K562 (cell line): ENCODE data around the gene ZNF32. TPM values are rescaled to one million over a fixed set of nuclear protein-coding genes. Genes with fewer than 3 reads are reported as not detected.

Source experiments
- FOXA3 ChIP-seq, 2 experiments: fragments of 450-650 bp in 1 of 2; sonication (generic) in 1 of 2; formaldehyde crosslinking; IDR thresholded peaks in 1 of 2; conservative IDR thresholded peaks in 1 of 2; 2 replicates each; pipeline versions ENCODE4 v1.4.0 to v1.8.0; 2020 to 2022; ENCODE audit warnings: mild to moderate bottlenecking in 2 of 2, missing genetic modification reagents in 1 of 2
- HBP1 ChIP-seq: fragments of 450-650 bp; formaldehyde crosslinking; IDR thresholded peaks from 2 replicates; pipeline ENCODE4 v1.4.0; 2022; ENCODE audit warnings: missing genetic modification characterization
- HOMEZ ChIP-seq: fragments of 250-450 bp; sonication (Bioruptor Pico); IDR thresholded peaks from 2 replicates; pipeline ENCODE4 v1.4.0; 2020; ENCODE audit warnings: mild to moderate bottlenecking, moderate library complexity
- KLF16 ChIP-seq: IDR thresholded peaks from 2 replicates; pipeline ENCODE4 v1.6.1; 2016; ENCODE audit warnings: antibody characterized with exemption
- SIX5 ChIP-seq, 2 experiments: IDR thresholded peaks; 2 replicates each; pipeline ENCODE4 v1.6.1; 2011; ENCODE audit warnings: low read length in 2 of 2, borderline replicate concordance in 1 of 2, low read depth in 1 of 2, mild to moderate bottlenecking in 1 of 2, moderate library complexity in 1 of 2; ENCODE audit not compliant: insufficient read depth in 1 of 2
- TAF1 ChIP-seq: IDR thresholded peaks from 2 replicates; pipeline ENCODE4 v1.6.1; 2011; ENCODE audit warnings: mild to moderate bottlenecking, low read length, moderate library complexity; ENCODE audit not compliant: insufficient read depth, control insufficient read depth, severe bottlenecking; ENCODE audit errors: extremely low read depth
- TRIM28 ChIP-seq: fragments of 450-650 bp; IDR thresholded peaks from 2 replicates; pipeline ENCODE4 v1.6.1; 2017
- ZC3H4 ChIP-seq: sonication (generic); formaldehyde crosslinking; IDR thresholded peaks from 2 replicates; pipeline ENCODE4 v1.9.0; 2021; ENCODE audit warnings: missing genetic modification reagents, borderline replicate concordance
- ZFP1 ChIP-seq: fragments of 450-650 bp; formaldehyde crosslinking; IDR thresholded peaks from 2 replicates; pipeline ENCODE4 v1.4.0; 2020; ENCODE audit warnings: mild to moderate bottlenecking, mixed read lengths
- ZNF143 ChIP-seq: sonication (generic); formaldehyde crosslinking; IDR thresholded peaks from 2 replicates; pipeline ENCODE4 v1.9.0; 2022; ENCODE audit warnings: mild to moderate bottlenecking, missing genetic modification reagents
- polyA plus RNA-seq, 8 experiments: library from polyadenylated mRNA; depleted of rRNA in 4 of 8; stranded (reverse) in 5 of 8; unstranded in 3 of 8; fragments of >200 nt; fragmentation: Nextera tagmentation in 2 of 8; fragmentation: Illumina TruSeq in 1 of 8; extraction: Ambion mirVana in 2 of 8; extraction: Trizol in 1 of 8; gene quantifications; 2 replicates each; pipeline versions ENCODE4 v1.2.1 to v1.2.3, GENCODE V29; 2011 to 2014; ENCODE audit warnings: inconsistent platforms in 1 of 8, missing spikeins in 1 of 8
- total RNA-seq, 7 experiments: library from RNA; depleted of rRNA in 6 of 7; stranded (reverse); fragments of >200 nt in 6 of 7; fragmentation: Illumina TruSeq in 2 of 7; extraction: Trizol in 2 of 7; gene quantifications; 2 replicates each; pipeline versions ENCODE4 v1.2.1 to v1.2.3, GENCODE V29; 2011 to 2021; ENCODE audit warnings: low replicate concordance in 1 of 7
- TF ChIP-seq, protein P1 (sequence below): fragments of 250-450 bp; sonication (Bioruptor Pico); IDR thresholded peaks from 2 replicates; pipeline ENCODE4 v1.4.0; 2020; ENCODE audit warnings: mild to moderate bottlenecking, moderate library complexity, borderline replicate concordance

ZNF32 gene
- total and polyA plus RNA-seq, 9 of the 15 experiments (the other 6 are each of a cell fraction or from before 2014, with no cell fraction given), result 17.3 to 57.0 (median 26.3) TPM

DNA sequence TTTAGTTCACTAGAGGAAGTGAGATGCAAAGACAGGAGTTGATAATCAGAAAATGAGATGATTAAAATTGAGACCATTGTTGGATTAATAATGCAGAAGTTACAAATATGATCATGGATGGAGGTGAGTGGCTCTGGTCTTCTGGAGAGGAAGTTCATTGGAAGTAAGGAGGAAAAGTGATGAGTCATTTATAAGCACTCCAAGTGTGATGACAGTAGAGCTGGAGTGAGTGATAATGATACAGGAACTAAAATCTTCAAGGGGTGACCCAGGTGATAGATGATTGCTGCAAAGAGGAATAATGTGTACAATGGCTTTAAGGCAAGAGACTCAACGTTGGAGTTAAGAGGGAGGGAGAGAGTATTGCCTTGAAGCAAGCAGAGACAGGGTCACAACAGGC, 20.7 kb downstream of the ZNF32 start (continued):
- no peak for TF ChIP-seq TAF1
- TF ChIP-seq, protein P1, sequence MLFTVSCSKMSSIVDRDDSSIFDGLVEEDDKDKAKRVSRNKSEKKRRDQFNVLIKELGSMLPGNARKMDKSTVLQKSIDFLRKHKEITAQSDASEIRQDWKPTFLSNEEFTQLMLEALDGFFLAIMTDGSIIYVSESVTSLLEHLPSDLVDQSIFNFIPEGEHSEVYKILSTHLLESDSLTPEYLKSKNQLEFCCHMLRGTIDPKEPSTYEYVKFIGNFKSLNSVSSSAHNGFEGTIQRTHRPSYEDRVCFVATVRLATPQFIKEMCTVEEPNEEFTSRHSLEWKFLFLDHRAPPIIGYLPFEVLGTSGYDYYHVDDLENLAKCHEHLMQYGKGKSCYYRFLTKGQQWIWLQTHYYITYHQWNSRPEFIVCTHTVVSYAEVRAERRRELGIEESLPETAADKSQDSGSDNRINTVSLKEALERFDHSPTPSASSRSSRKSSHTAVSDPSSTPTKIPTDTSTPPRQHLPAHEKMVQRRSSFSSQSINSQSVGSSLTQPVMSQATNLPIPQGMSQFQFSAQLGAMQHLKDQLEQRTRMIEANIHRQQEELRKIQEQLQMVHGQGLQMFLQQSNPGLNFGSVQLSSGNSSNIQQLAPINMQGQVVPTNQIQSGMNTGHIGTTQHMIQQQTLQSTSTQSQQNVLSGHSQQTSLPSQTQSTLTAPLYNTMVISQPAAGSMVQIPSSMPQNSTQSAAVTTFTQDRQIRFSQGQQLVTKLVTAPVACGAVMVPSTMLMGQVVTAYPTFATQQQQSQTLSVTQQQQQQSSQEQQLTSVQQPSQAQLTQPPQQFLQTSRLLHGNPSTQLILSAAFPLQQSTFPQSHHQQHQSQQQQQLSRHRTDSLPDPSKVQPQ (CRISPR knock-in tag), result no peak
- no peak for TF ChIP-seq ZNF143
- TF ChIP-seq TRIM28, result no peak
- no peak for TF ChIP-seq ZFP1
- no peak for TF ChIP-seq HBP1 (CRISPR knock-in tag)
- no peak for TF ChIP-seq FOXA3 (CRISPR knock-in tag; conservative IDR thresholded peaks at IDR 0.05 in 1 of 2, IDR thresholded peaks at IDR 0.05 in 1 of 2)
- no peak for TF ChIP-seq KLF16
- TF ChIP-seq HOMEZ, result no peak
- TF ChIP-seq ZC3H4, result no peak
- TF ChIP-seq SIX5 (IDR thresholded peaks at IDR 0.05; ENCODE audit: borderline replicate concordance in 1 of 2, insufficient read depth in 1 of 2, low read depth in 1 of 2, low read length in 2 of 2), result no peak
